Measurements from ENCODE around the gene HPCAL4.

HPCAL4 gene

GRCh38 chr1:39680751-39681150, 10.5 kb downstream of the HPCAL4 start:
- no peak for DNase-seq (ENCODE audit: extremely low spot score, insufficient read length, low read depth)
- no peak for FAIRE-seq

GRCh38 chr1:39679821-39680220, 11.4 kb downstream of the HPCAL4 start:
- no peak for DNase-seq (ENCODE audit: extremely low spot score, insufficient read length, low read depth)
- FAIRE-seq, result no peak

GRCh38 chr1:39678889-39679288, 12.3 kb downstream of the HPCAL4 start:
- no peak for DNase-seq (ENCODE audit: extremely low spot score, insufficient read length, low read depth)
- no peak for FAIRE-seq

- no peak for FAIRE-seq
- DNase-seq (ENCODE audit: extremely low spot score, insufficient read length, low read depth), result no peak
These were observed 13.6 kb downstream of the HPCAL4 start for GRCh38 chr1:39677645-39678044.

GRCh38 chr1:39676948-39677548, 14.2 kb downstream of the HPCAL4 start:
- no peak for DNase-seq (ENCODE audit: extremely low spot score, insufficient read length, low read depth)
- no peak for FAIRE-seq

GRCh38 chr1:39675220-39675619, 16.0 kb downstream of the HPCAL4 start:
- FAIRE-seq, result no peak
- no peak for DNase-seq (ENCODE audit: extremely low spot score, insufficient read length, low read depth)

GRCh38 chr1:39673215-39673614, 18.0 kb downstream of the HPCAL4 start:
- FAIRE-seq, result no peak
- no peak for DNase-seq (ENCODE audit: extremely low spot score, insufficient read length, low read depth)

GRCh38 chr1:39672551-39672947, 18.7 kb downstream of the HPCAL4 start:
- FAIRE-seq (no peak), DNase-seq (ENCODE audit: extremely low spot score, insufficient read length, low read depth) (no peak)

- no peak for DNase-seq (ENCODE audit: extremely low spot score, insufficient read length, low read depth)
- FAIRE-seq, result no peak
These were observed 19.3 kb downstream of the HPCAL4 start, which contains the start of gene NT5C1A for GRCh38 chr1:39671793-39672550. Gene NT5C1A (minus strand): TSS chr1:39672107. CDS start chr1:39672038, 69 bp downstream.

- no peak for FAIRE-seq
- no peak for DNase-seq (ENCODE audit: extremely low spot score, insufficient read length, low read depth)
These were observed 19.8 kb downstream of the HPCAL4 start for GRCh38 chr1:39671433-39671792.

GRCh38 chr1:39670689-39671088, 20.5 kb downstream of the HPCAL4 start:
- FAIRE-seq, result no peak

GRCh38 chr1:39668894-39669293, 22.3 kb downstream of the HPCAL4 start:
- DNase-seq (ENCODE audit: extremely low spot score, insufficient read length, low read depth) (no peak), FAIRE-seq (no peak)

More at GRCh38 chr1:39670689-39671088, 20.5 kb downstream of the HPCAL4 start:
- no peak for DNase-seq (ENCODE audit: extremely low spot score, insufficient read length, low read depth)

GRCh38 chr1:39668111-39668510, 23.1 kb downstream of the HPCAL4 start:
- DNase-seq (ENCODE audit: extremely low spot score, insufficient read length, low read depth), result no peak
- FAIRE-seq, result no peak

GRCh38 chr1:39666772-39667171, 24.5 kb downstream of the HPCAL4 start:
- DNase-seq (ENCODE audit: extremely low spot score, insufficient read length, low read depth), result peak; percentile 73
- peak; percentile 99 for FAIRE-seq

GRCh38 chr1:39663559-39663958, 27.7 kb downstream of the HPCAL4 start:
- FAIRE-seq (no peak), DNase-seq (ENCODE audit: extremely low spot score, insufficient read length, low read depth) (no peak)

GRCh38 chr1:39662861-39663260, 28.4 kb downstream of the HPCAL4 start:
- FAIRE-seq (no peak), DNase-seq (ENCODE audit: extremely low spot score, insufficient read length, low read depth) (no peak)

GRCh38 chr1:39659538-39659937, 31.7 kb downstream of the HPCAL4 start:
- DNase-seq (ENCODE audit: extremely low spot score, insufficient read length, low read depth), result no peak
- FAIRE-seq, result no peak

GRCh38 chr1:39659110-39659509, 32.1 kb downstream of the HPCAL4 start:
- FAIRE-seq (no peak), DNase-seq (ENCODE audit: extremely low spot score, insufficient read length, low read depth) (no peak)

- DNase-seq (ENCODE audit: extremely low spot score, insufficient read length, low read depth) (no peak), FAIRE-seq (peak; percentile 95)
These were observed 33.2 kb downstream of the HPCAL4 start for GRCh38 chr1:39657923-39658485.

GRCh38 chr1:39657402-39657801, 33.8 kb downstream of the HPCAL4 start:
- no peak for FAIRE-seq

GRCh38 chr1:39656391-39656790, 34.8 kb downstream of the HPCAL4 start:
- FAIRE-seq, result no peak
- no peak for DNase-seq (ENCODE audit: extremely low spot score, insufficient read length, low read depth)

More at GRCh38 chr1:39657402-39657801, 33.8 kb downstream of the HPCAL4 start:
- DNase-seq (ENCODE audit: extremely low spot score, insufficient read length, low read depth), result no peak
